Right kidney (tissue), 1 donor: ENCODE measurements around the gene CFAP20DC.

Experiments
- DNase-seq: peaks from one replicate; pipeline ENCODE4 v3.0.0-alpha.2; 2016

CFAP20DC gene

GRCh38 chr3:58801541-58801940 is 248.3 kb downstream of the CFAP20DC start:
- no peak for DNase-seq

GRCh38 chr3:58800940-58801339 is 248.9 kb downstream of the CFAP20DC start:
- DNase-seq = no peak

- DNase-seq = no peak
These were observed 249.8 kb downstream of the CFAP20DC start for GRCh38 chr3:58800032-58800431.

- no peak for DNase-seq
These were observed 250.6 kb downstream of the CFAP20DC start for GRCh38 chr3:58799271-58799670.

GRCh38 chr3:58798312-58798711 is 251.5 kb downstream of the CFAP20DC start:
- DNase-seq = no peak

- DNase-seq = no peak
These were observed 255.1 kb downstream of the CFAP20DC start for GRCh38 chr3:58794750-58795149.

GRCh38 chr3:58793938-58794337 is 255.9 kb downstream of the CFAP20DC start:
- no peak for DNase-seq

- DNase-seq = no peak
These were observed 256.8 kb downstream of the CFAP20DC start for GRCh38 chr3:58792921-58793451.

GRCh38 chr3:58789385-58789784 is 260.4 kb downstream of the CFAP20DC start:
- DNase-seq = no peak

GRCh38 chr3:58784888-58785287 is 264.9 kb downstream of the CFAP20DC start:
- no peak for DNase-seq

- DNase-seq = no peak
These were observed 265.4 kb downstream of the CFAP20DC start for GRCh38 chr3:58784425-58784824.

- no peak for DNase-seq
These were observed 266.0 kb downstream of the CFAP20DC start for GRCh38 chr3:58783845-58784244.

- DNase-seq = no peak
These were observed 269.9 kb downstream of the CFAP20DC start for GRCh38 chr3:58779934-58780333.

GRCh38 chr3:58776231-58776630 is 273.6 kb downstream of the CFAP20DC start:
- DNase-seq = no peak

- no peak for DNase-seq
These were observed 277.4 kb downstream of the CFAP20DC start for GRCh38 chr3:58772462-58772861.

- no peak for DNase-seq
These were observed 280.8 kb downstream of the CFAP20DC start for GRCh38 chr3:58769065-58769464.

- DNase-seq = no peak
These were observed 283.1 kb downstream of the CFAP20DC start for GRCh38 chr3:58766587-58767282.

- DNase-seq = no peak
These were observed 294.7 kb downstream of the CFAP20DC start for GRCh38 chr3:58755150-58755549.

GRCh38 chr3:58754074-58754473 is 295.8 kb downstream of the CFAP20DC start:
- DNase-seq = no peak

- DNase-seq = no peak
These were observed 297.8 kb downstream of the CFAP20DC start for GRCh38 chr3:58751882-58752567.

GRCh38 chr3:58751235-58751634 is 298.6 kb downstream of the CFAP20DC start:
- no peak for DNase-seq

- no peak for DNase-seq
These were observed 299.9 kb downstream of the CFAP20DC start for GRCh38 chr3:58749948-58750347.

- DNase-seq = no peak
These were observed 301.8 kb downstream of the CFAP20DC start for GRCh38 chr3:58748024-58748423.

- DNase-seq = no peak
These were observed 303.1 kb downstream of the CFAP20DC start for GRCh38 chr3:58746758-58747157.
